NCI-H510A (cell line): ENCODE data around the gene CAMK2B.
A peak's percentile ranks its signal among the peaks of the same experiment; 100 is the strongest.

Experiments
- DNase-seq: peaks from one replicate; lab custom pipeline; 2025; lab: John Stamatoyannopoulos, UW

The CAMK2B gene

GRCh38 chr7:44329888-44330287, 4.5 kb upstream of the CAMK2B start:
- no peak for DNase-seq

GRCh38 chr7:44329081-44329480, 3.7 kb upstream of the CAMK2B start:
- no peak for DNase-seq

GRCh38 chr7:44327981-44328380, 2.6 kb upstream of the CAMK2B start:
- DNase-seq = no peak

GRCh38 chr7:44326261-44327125, 1.1 kb upstream of the CAMK2B start:
- DNase-seq = no peak

GRCh38 chr7:44325811-44326241, 432 bp upstream of the CAMK2B start:
- peak; percentile 10 for DNase-seq

GRCh38 chr7:44324481-44325200, 753 bp downstream of the CAMK2B start:
- DNase-seq = no peak

- DNase-seq = no peak
Observed at GRCh38 chr7:44324204-44324480, 1.3 kb downstream of the CAMK2B start.

GRCh38 chr7:44323381-44324203, 1.8 kb downstream of the CAMK2B start:
- no peak for DNase-seq

- no peak for DNase-seq
Observed at GRCh38 chr7:44322631-44323363, 2.6 kb downstream of the CAMK2B start.

GRCh38 chr7:44321796-44322195, 3.6 kb downstream of the CAMK2B start:
- DNase-seq = no peak

- DNase-seq = no peak
Observed at GRCh38 chr7:44320794-44321371, 4.5 kb downstream of the CAMK2B start.

GRCh38 chr7:44320141-44320540, 5.3 kb downstream of the CAMK2B start:
- DNase-seq = no peak

- no peak for DNase-seq
Observed at GRCh38 chr7:44318332-44318731, 7.1 kb downstream of the CAMK2B start.

- DNase-seq = no peak
Observed at GRCh38 chr7:44315301-44315903, 10.0 kb downstream of the CAMK2B start.

- DNase-seq = no peak
Observed at GRCh38 chr7:44313621-44314031, 11.8 kb downstream of the CAMK2B start.

- DNase-seq = no peak
Observed at GRCh38 chr7:44313016-44313415, 12.4 kb downstream of the CAMK2B start.

GRCh38 chr7:44311561-44312495, 13.6 kb downstream of the CAMK2B start:
- no peak for DNase-seq

- DNase-seq = no peak
Observed at GRCh38 chr7:44310221-44310848, 15.1 kb downstream of the CAMK2B start.

- DNase-seq = peak; percentile 43
Observed at GRCh38 chr7:44309271-44310091, 15.9 kb downstream of the CAMK2B start.
